HepG2 (cell line): ENCODE measurements around the gene GTF2F2. TPM values are rescaled to one million over a fixed set of nuclear protein-coding genes. Genes with fewer than 3 reads are reported as not detected.

Source experiments
- ATAC-seq: fragments of 200-7000 bp; cut with Tn5 transposase; 3 replicates; pipeline ENCODE4 v1.9.1; 2020; ENCODE audit warnings: mild to moderate bottlenecking, moderate library complexity
- BruUV-seq: library from RNA; stranded (reverse); fragments of 400-500 nt; replicated peaks from 2 replicates; lab custom pipeline; 2021; lab: Mats Ljungman, UMichigan
- CTCF ChIA-PET: fragments of 300-600 bp; formaldehyde crosslinking; extraction: SDS; loops from one replicate; lab custom pipeline; 2021; ENCODE audit warnings: low total read pairs, inconsistent platforms, low intra/inter-chr PET ratio; lab: Yijun Ruan, JAX
- POLR2A ChIA-PET: fragments of 350-600 bp; sonication (Branson Sonifier 250); formaldehyde crosslinking; loops from one replicate; lab custom pipeline; 2020; ENCODE audit warnings: antibody characterized with exemption, inconsistent platforms; lab: Yijun Ruan, JAX
- DNase-seq: peaks from one replicate; pipeline ENCODE4 v3.0.0-alpha.2; 2015; ENCODE audit warnings: low spot score
- FAIRE-seq: peaks from 3 replicates; lab custom pipeline; 2011; peaks lifted over from hg19 to GRCh38; lab: Jason Lieb, UNC
- H2AFZ ChIP-seq: one replicate; pipeline ENCODE4 v1.6.1; 2011; ENCODE audit warnings: low read length, inconsistent platforms
- H3K27ac ChIP-seq: fragments of 300-600 bp; 3 replicates; pipeline ENCODE4 v1.8.0; 2011; ENCODE audit warnings: mixed run types, mild to moderate bottlenecking, mixed read lengths, low read length, inconsistent platforms; ENCODE audit not compliant: insufficient read depth; ENCODE audit errors: extremely low read length
- H3K27me3 ChIP-seq, 2 experiments: fragments of 200-600 bp in 1 of 2; 2 replicates in 1 of 2; 3 replicates in 1 of 2; pipeline versions ENCODE4 v1.6.0 to v1.8.0; 2011; ENCODE audit warnings: low read length in 2 of 2, mild to moderate bottlenecking in 2 of 2, moderate library complexity in 2 of 2, inconsistent platforms in 1 of 2; ENCODE audit not compliant: insufficient read depth in 2 of 2, control insufficient read depth in 1 of 2
- H3K36me3 ChIP-seq, 2 experiments: fragments of 200-600 bp in 1 of 2; replicated peaks in 1 of 2; 2 replicates in 1 of 2; 3 replicates in 1 of 2; pipeline versions ENCODE4 v1.5.1 to v1.8.0; 2011; ENCODE audit warnings: low read length in 2 of 2, inconsistent platforms in 1 of 2; ENCODE audit not compliant: insufficient read depth in 2 of 2, control insufficient read depth in 1 of 2
- H3K4me1 ChIP-seq: 2 replicates; pipeline ENCODE4 v1.5.1; 2012; ENCODE audit warnings: low read length, inconsistent platforms; ENCODE audit not compliant: insufficient read depth
- H3K4me2 ChIP-seq: 2 replicates; pipeline ENCODE4 v1.6.0; 2011; ENCODE audit warnings: low read depth, low read length, inconsistent platforms
- H3K4me3 ChIP-seq, 3 experiments: fragments of 200-600 bp in 1 of 3; sonication (generic), shearing (Covaris generic) in 1 of 3; replicated peaks in 1 of 3; 2 replicates each; pipeline ENCODE4 v1.5.1; 2011 to 2016; ENCODE audit warnings: low read length in 3 of 3, inconsistent platforms in 2 of 3, low read depth in 2 of 3, mild to moderate bottlenecking in 2 of 3, control low read depth in 1 of 3, mixed read lengths in 1 of 3; ENCODE audit not compliant: insufficient read depth in 1 of 3
- H3K79me2 ChIP-seq: one replicate; pipeline ENCODE4 v1.6.1; 2011; ENCODE audit warnings: low read length, inconsistent platforms; ENCODE audit not compliant: insufficient read depth
- H3K9ac ChIP-seq: 2 replicates; pipeline ENCODE4 v1.6.0; 2011; ENCODE audit warnings: mild to moderate bottlenecking, low read depth, low read length, inconsistent platforms; ENCODE audit not compliant: insufficient read depth
- H3K9me3 ChIP-seq: 2 replicates; pipeline ENCODE4 v1.5.1; 2012; ENCODE audit warnings: mild to moderate bottlenecking, low read length
- H4K20me1 ChIP-seq: 2 replicates; pipeline ENCODE4 v1.6.0; 2011; ENCODE audit warnings: inconsistent platforms, mild to moderate bottlenecking, low read length, moderate library complexity; ENCODE audit not compliant: insufficient read depth
- HNF4A ChIP-seq: sonication (generic); formaldehyde crosslinking; IDR thresholded peaks from 2 replicates; pipeline ENCODE4 v1.4.0; 2020; ENCODE audit warnings: missing genetic modification reagents
- MYNN ChIP-seq: sonication (generic); formaldehyde crosslinking; IDR thresholded peaks from 2 replicates; pipeline ENCODE4 v1.4.0; 2020; ENCODE audit warnings: mild to moderate bottlenecking, low read depth, missing genetic modification reagents
- POGZ ChIP-seq: sonication (generic); formaldehyde crosslinking; IDR thresholded peaks from 2 replicates; pipeline ENCODE4 v1.4.0; 2020; ENCODE audit warnings: mild to moderate bottlenecking, missing genetic modification reagents
- ZFX ChIP-seq: sonication (generic); formaldehyde crosslinking; IDR thresholded peaks from 2 replicates; pipeline ENCODE4 v1.4.0; 2020; ENCODE audit warnings: mild to moderate bottlenecking, low read depth, missing genetic modification reagents, moderate library complexity
- ZMYM2 ChIP-seq: sonication (generic); formaldehyde crosslinking; IDR thresholded peaks from 2 replicates; pipeline ENCODE4 v1.8.0; 2022; ENCODE audit warnings: mild to moderate bottlenecking, missing genetic modification reagents
- WGBS: methylation state at CpG from one replicate; pipeline ENCODE4 v1.1.6; 2017; ENCODE audit warnings: low lambda C conversion rate; 5-methylcytosine and 5-hydroxymethylcytosine counted together
- in situ Hi-C: cut with HindIII; loops from 2 replicates; pipeline ENCODE4 v1.10.0; 2017; ENCODE audit warnings: low pct_unique_long_range_greater_than_20kb; ENCODE audit not compliant: extremely low pct_ligation_motif_present
- intact Hi-C: fragments of 100-400 bp; cut with micrococcal nuclease; formaldehyde crosslinking; loops from one replicate; pipeline ENCODE4 v1.10.0; 2022; ENCODE audit not compliant: unreplicated experiment
- polyA plus RNA-seq, 8 experiments: library from polyadenylated mRNA; depleted of rRNA in 3 of 8; stranded (reverse) in 7 of 8; unstranded in 1 of 8; fragments of >200 nt; fragmentation: Illumina TruSeq in 4 of 8; extraction: Trizol in 4 of 8; gene quantifications; 2 replicates each; pipeline versions ENCODE4 v1.2.1 to v1.2.3, GENCODE V29; 2011 to 2016; ENCODE audit warnings: low read depth in 4 of 8, missing spikeins in 1 of 8, mixed read lengths in 1 of 8; ENCODE audit not compliant: insufficient read depth in 1 of 8
- total RNA-seq, 5 experiments: library from RNA; depleted of rRNA; stranded (reverse); fragments of >200 nt; fragmentation: Illumina TruSeq; extraction: Trizol; gene quantifications; 2 replicates each; pipeline ENCODE4 v1.2.3, GENCODE V29; 2016; ENCODE audit warnings: low read depth in 1 of 5
- TF ChIP-seq, protein P1 (sequence below): sonication (generic); formaldehyde crosslinking; IDR thresholded peaks from 2 replicates; pipeline ENCODE4 v1.5.0; 2020; ENCODE audit warnings: mild to moderate bottlenecking, missing genetic modification reagents, borderline replicate concordance
- TF ChIP-seq, protein P2 (sequence below): sonication (generic); formaldehyde crosslinking; IDR thresholded peaks from one replicate; pipeline ENCODE4 v1.5.1; 2020; ENCODE audit warnings: mild to moderate bottlenecking, missing genetic modification reagents; ENCODE audit errors: not compliant biosample characterization
- TF ChIP-seq, protein P3 (sequence below): sonication (generic); formaldehyde crosslinking; IDR thresholded peaks from 2 replicates; pipeline ENCODE4 v1.5.1; 2020; ENCODE audit warnings: mild to moderate bottlenecking, missing genetic modification reagents, borderline replicate concordance

The GTF2F2 gene
- total and polyA plus RNA-seq, 2 of the 13 experiments (the other 11 are each of a cell fraction or from before 2014, with no cell fraction given): 10.6 to 32.8 TPM

DNA sequence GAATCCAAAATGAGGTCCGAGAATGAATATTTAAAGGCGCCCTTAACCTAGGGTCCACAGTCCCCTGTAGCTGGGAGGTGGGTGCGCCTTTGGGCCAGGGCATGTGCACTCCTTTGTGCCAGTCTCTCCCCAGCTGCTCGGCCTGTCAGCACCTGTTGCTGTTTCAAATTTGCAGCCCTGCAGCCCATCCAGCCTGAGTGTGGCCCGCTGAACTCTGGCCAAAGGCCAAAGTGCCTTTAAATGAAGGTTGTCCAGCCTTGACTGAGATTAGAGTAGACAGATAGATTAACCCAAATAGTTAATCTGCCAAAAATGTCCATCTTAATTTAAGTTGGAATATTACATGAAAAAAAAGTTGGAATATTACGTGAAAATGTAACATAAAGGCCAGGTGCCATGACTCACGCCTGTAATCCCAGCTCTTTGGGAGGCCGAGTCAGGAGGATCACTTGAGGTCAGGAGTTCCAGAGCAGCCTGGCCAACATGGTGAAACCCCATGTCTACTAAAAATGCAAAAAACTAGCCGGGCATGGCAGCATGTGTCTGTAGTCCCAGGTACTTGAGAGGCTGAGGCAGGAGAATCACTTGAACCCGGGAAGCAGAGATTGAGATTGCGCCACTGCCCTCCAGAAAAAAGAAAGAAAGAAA, 195.3 kb downstream of the GTF2F2 start:
- no peaks in the 10 kb centered on the region for H3K79me2 ChIP-seq
- H3K9me3 ChIP-seq: no peaks in the 10 kb centered on the region
- no TSS peak for BruUV-seq
- H3K4me1 ChIP-seq: peaks cover 36% of the 10 kb centered on the region
- intact Hi-C loops: no loop called here
- CTCF ChIA-PET: no interaction called here
- in situ Hi-C loops: no loop called here
- 33% methylated on average over 11 of the region's 11 CpGs for WGBS
- no peaks in the 10 kb centered on the region for H4K20me1 ChIP-seq
- H3K4me3 ChIP-seq: peak overlapping the region; percentile 49 to 73 (median 71); a peak in 5 of 6 replicates
- POLR2A ChIA-PET: interaction anchor here (0.6 to 2.2 kb wide), 6 partner anchors 10 to 163 kb away, joined by 3 to 19 read pairs (median 6); partner anchors contain the start of gene TPT1
- H3K27me3 ChIP-seq: no peaks in the 10 kb centered on the region; a peak in 1 of 5 replicates
- H3K4me2 ChIP-seq: peak overlapping the region; percentile 94
- no peak overlapping the region for H3K9ac ChIP-seq
- H2AFZ ChIP-seq: no peak overlapping the region
- DNase-seq: no peak
- peak; percentile 48 for ATAC-seq
- H3K36me3 ChIP-seq: no peaks in the 10 kb centered on the region
- no peak for FAIRE-seq
- H3K27ac ChIP-seq: peak overlapping the region; percentile 62
- TF ChIP-seq, protein P1, sequence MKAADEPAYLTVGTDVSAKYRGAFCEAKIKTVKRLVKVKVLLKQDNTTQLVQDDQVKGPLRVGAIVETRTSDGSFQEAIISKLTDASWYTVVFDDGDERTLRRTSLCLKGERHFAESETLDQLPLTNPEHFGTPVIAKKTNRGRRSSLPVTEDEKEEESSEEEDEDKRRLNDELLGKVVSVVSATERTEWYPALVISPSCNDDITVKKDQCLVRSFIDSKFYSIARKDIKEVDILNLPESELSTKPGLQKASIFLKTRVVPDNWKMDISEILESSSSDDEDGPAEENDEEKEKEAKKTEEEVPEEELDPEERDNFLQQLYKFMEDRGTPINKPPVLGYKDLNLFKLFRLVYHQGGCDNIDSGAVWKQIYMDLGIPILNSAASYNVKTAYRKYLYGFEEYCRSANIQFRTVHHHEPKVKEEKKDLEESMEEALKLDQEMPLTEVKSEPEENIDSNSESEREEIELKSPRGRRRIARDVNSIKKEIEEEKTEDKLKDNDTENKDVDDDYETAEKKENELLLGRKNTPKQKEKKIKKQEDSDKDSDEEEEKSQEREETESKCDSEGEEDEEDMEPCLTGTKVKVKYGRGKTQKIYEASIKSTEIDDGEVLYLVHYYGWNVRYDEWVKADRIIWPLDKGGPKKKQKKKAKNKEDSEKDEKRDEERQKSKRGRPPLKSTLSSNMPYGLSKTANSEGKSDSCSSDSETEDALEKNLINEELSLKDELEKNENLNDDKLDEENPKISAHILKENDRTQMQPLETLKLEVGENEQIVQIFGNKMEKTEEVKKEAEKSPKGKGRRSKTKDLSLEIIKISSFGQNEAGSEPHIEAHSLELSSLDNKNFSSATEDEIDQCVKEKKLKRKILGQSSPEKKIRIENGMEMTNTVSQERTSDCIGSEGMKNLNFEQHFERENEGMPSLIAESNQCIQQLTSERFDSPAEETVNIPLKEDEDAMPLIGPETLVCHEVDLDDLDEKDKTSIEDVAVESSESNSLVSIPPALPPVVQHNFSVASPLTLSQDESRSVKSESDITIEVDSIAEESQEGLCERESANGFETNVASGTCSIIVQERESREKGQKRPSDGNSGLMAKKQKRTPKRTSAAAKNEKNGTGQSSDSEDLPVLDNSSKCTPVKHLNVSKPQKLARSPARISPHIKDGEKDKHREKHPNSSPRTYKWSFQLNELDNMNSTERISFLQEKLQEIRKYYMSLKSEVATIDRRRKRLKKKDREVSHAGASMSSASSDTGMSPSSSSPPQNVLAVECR (CRISPR knock-in tag): 0 out of 2 replicates have a peak, but pooled peaks have one; percentile 21
- TF ChIP-seq ZMYM2 (CRISPR knock-in tag): peak; percentile 49; the same call in 1 of the 2 replicates
- 0 out of 2 replicates have a peak, but pooled peaks have one; percentile 3 for TF ChIP-seq POGZ (CRISPR knock-in tag)
- TF ChIP-seq, protein P2, sequence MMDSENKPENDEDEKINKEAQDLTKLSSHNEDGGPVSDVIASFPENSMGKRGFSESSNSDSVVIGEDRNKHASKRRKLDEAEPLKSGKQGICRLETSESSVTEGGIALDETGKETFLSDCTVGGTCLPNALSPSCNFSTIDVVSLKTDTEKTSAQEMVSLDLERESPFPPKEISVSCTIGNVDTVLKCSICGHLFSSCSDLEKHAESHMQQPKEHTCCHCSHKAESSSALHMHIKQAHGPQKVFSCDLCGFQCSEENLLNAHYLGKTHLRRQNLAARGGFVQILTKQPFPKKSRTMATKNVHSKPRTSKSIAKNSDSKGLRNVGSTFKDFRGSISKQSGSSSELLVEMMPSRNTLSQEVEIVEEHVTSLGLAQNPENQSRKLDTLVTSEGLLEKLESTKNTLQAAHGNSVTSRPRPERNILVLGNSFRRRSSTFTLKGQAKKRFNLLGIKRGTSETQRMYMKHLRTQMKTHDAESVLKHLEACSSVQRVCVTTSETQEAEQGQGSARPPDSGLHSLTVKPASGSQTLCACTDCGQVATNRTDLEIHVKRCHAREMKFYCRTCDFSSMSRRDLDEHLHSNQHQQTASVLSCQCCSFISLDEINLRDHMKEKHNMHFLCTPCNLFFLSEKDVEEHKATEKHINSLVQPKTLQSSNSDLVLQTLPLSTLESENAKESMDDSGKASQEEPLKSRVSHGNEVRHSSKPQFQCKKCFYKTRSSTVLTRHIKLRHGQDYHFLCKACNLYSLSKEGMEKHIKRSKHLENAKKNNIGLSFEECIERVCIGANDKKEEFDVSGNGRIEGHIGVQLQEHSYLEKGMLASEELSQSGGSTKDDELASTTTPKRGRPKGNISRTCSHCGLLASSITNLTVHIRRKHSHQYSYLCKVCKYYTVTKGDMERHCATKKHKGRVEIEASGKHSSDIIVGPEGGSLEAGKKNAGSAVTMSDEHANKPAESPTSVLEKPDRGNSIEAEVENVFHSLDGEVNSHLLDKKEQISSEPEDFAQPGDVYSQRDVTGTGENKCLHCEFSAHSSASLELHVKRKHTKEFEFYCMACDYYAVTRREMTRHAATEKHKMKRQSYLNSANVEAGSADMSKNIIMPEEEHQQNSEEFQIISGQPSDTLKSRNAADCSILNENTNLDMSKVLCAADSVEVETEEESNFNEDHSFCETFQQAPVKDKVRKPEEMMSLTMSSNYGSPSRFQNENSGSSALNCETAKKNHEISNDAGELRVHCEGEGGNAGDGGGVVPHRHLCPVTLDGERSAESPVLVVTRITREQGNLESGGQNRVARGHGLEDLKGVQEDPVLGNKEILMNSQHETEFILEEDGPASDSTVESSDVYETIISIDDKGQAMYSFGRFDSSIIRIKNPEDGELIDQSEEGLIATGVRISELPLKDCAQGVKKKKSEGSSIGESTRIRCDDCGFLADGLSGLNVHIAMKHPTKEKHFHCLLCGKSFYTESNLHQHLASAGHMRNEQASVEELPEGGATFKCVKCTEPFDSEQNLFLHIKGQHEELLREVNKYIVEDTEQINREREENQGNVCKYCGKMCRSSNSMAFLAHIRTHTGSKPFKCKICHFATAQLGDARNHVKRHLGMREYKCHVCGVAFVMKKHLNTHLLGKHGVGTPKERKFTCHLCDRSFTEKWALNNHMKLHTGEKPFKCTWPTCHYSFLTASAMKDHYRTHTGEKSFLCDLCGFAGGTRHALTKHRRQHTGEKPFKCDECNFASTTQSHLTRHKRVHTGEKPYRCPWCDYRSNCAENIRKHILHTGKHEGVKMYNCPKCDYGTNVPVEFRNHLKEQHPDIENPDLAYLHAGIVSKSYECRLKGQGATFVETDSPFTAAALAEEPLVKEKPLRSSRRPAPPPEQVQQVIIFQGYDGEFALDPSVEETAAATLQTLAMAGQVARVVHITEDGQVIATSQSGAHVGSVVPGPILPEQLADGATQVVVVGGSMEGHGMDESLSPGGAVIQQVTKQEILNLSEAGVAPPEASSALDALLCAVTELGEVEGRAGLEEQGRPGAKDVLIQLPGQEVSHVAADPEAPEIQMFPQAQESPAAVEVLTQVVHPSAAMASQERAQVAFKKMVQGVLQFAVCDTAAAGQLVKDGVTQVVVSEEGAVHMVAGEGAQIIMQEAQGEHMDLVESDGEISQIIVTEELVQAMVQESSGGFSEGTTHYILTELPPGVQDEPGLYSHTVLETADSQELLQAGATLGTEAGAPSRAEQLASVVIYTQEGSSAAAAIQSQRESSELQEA (CRISPR knock-in tag): no peak
- TF ChIP-seq MYNN (CRISPR knock-in tag): no peak
- TF ChIP-seq ZFX: peak; percentile 22; the same call in 1 of the 2 replicates
- TF ChIP-seq, protein P3, sequence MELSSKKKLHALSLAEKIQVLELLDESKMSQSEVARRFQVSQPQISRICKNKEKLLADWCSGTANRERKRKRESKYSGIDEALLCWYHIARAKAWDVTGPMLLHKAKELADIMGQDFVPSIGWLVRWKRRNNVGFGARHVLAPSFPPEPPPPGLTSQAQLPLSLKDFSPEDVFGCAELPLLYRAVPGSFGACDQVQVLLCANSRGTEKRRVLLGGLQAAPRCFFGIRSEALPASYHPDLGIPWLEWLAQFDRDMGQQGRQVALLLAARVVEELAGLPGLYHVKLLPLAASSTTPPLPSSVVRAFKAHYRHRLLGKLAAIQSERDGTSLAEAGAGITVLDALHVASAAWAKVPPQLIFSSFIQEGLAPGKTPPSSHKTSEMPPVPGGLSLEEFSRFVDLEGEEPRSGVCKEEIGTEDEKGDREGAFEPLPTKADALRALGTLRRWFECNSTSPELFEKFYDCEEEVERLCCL (CRISPR knock-in tag): 0 out of 2 replicates have a peak, but pooled peaks have one; percentile 26
- peak; percentile 85 for TF ChIP-seq HNF4A (CRISPR knock-in tag)
